WTC11 (cell line): ENCODE results near the gene PAQR4. TPM values are rescaled to one million over a fixed set of nuclear protein-coding genes. Genes with fewer than 3 reads are reported as not detected.

Experiments used
- ATAC-seq: fragments of 200-7000 bp; cut with Tn5 transposase; 2 replicates; pipeline ENCODE4 v1.10.0; 2021; ENCODE audit warnings: mild to moderate bottlenecking, moderate library complexity
- CTCF ChIA-PET: fragments of 300-600 bp; sonication (Branson Sonifier 250); formaldehyde crosslinking; loops from one replicate; lab custom pipeline; 2021; ENCODE audit warnings: antibody characterized with exemption; lab: Charles Lee
- POLR2A ChIA-PET: fragments of 350-600 bp; sonication (Branson Sonifier 250); formaldehyde crosslinking; loops from one replicate; lab custom pipeline; 2021; ENCODE audit warnings: antibody characterized with exemption; lab: Charles Lee
- DNase-seq: peaks from one replicate; pipeline ENCODE4 v3.0.0; 2021; ENCODE audit warnings: low spot score
- H3K27ac Mint-ChIP-seq: 2 replicates; pipeline ENCODE4 v1.8.0; 2021; ENCODE audit warnings: mixed read lengths
- H3K27me3 Mint-ChIP-seq: 2 replicates; pipeline ENCODE4 v1.8.0; 2021; ENCODE audit warnings: low read depth, mild to moderate bottlenecking, moderate library complexity, mixed read lengths
- H3K36me3 Mint-ChIP-seq: 2 replicates; pipeline ENCODE4 v1.8.0; 2021; ENCODE audit warnings: mixed read lengths
- H3K4me1 Mint-ChIP-seq: 2 replicates; pipeline ENCODE4 v1.8.0; 2022; ENCODE audit warnings: mixed read lengths
- H3K4me3 Mint-ChIP-seq: 2 replicates; pipeline ENCODE4 v1.8.0; 2021; ENCODE audit warnings: mild to moderate bottlenecking, moderate library complexity, mixed read lengths
- H3K9me3 Mint-ChIP-seq: 2 replicates; pipeline ENCODE4 v1.8.0; 2021; ENCODE audit warnings: mixed read lengths
- ARID4B ChIP-seq: sonication (generic); formaldehyde crosslinking; IDR thresholded peaks from 2 replicates; pipeline ENCODE4 v1.8.0; 2023; ENCODE audit warnings: missing genetic modification reagents, mild to moderate bottlenecking, borderline replicate concordance
- MAX ChIP-seq: sonication (generic); formaldehyde crosslinking; IDR thresholded peaks from 2 replicates; pipeline ENCODE4 v1.8.0; 2022; ENCODE audit warnings: mild to moderate bottlenecking, missing genetic modification reagents
- NFATC4 ChIP-seq: fragments of 250-450 bp; sonication (Bioruptor Pico); IDR thresholded peaks from 2 replicates; pipeline ENCODE4 v1.9.0; 2021; ENCODE audit warnings: mild to moderate bottlenecking
- RELA ChIP-seq: sonication (generic); formaldehyde crosslinking; IDR thresholded peaks from 2 replicates; pipeline ENCODE4 v1.8.1; 2022; ENCODE audit warnings: missing genetic modification reagents, mild to moderate bottlenecking, borderline replicate concordance
- TEAD1 ChIP-seq: sonication (generic); formaldehyde crosslinking; IDR thresholded peaks from 2 replicates; pipeline ENCODE4 v1.8.0; 2022; ENCODE audit warnings: mild to moderate bottlenecking, missing genetic modification reagents
- USF1 ChIP-seq: sonication (generic); formaldehyde crosslinking; IDR thresholded peaks from 2 replicates; pipeline ENCODE4 v1.8.0; 2022; ENCODE audit warnings: mild to moderate bottlenecking, missing genetic modification reagents
- ZNF263 ChIP-seq: sonication (generic); formaldehyde crosslinking; IDR thresholded peaks from 2 replicates; pipeline ENCODE4 v1.8.1; 2022; ENCODE audit warnings: low read depth, mild to moderate bottlenecking, moderate library complexity, missing genetic modification reagents
- ZNF423 ChIP-seq: fragments of 250-450 bp; sonication (Bioruptor Pico); IDR thresholded peaks from 2 replicates; pipeline ENCODE4 v2.1.2; 2022; ENCODE audit warnings: mild to moderate bottlenecking, moderate library complexity
- ZNF512 ChIP-seq: sonication (generic); formaldehyde crosslinking; IDR thresholded peaks from 2 replicates; pipeline ENCODE4 v1.8.1; 2022; ENCODE audit warnings: missing genetic modification reagents, borderline replicate concordance
- total RNA-seq: library from RNA; stranded (reverse); gene quantifications from 3 replicates; pipeline ENCODE4 v1.2.3, GENCODE V29; 2021
- TF ChIP-seq, protein P1 (sequence below): sonication (generic); formaldehyde crosslinking; IDR thresholded peaks from 2 replicates; pipeline ENCODE4 v1.8.0; 2023; ENCODE audit warnings: mild to moderate bottlenecking, missing genetic modification reagents
- TF ChIP-seq, protein P2 (sequence below): sonication (generic); formaldehyde crosslinking; IDR thresholded peaks from 2 replicates; pipeline ENCODE4 v1.8.0; 2022; ENCODE audit warnings: missing genetic modification reagents
- TF ChIP-seq, protein P3 (sequence below): sonication (generic); formaldehyde crosslinking; IDR thresholded peaks from 2 replicates; pipeline ENCODE4 v1.8.1; 2022; ENCODE audit warnings: mild to moderate bottlenecking, moderate library complexity, missing genetic modification reagents
- TF ChIP-seq, protein P4 (sequence below): sonication (generic); formaldehyde crosslinking; IDR thresholded peaks from 2 replicates; pipeline ENCODE4 v1.8.1; 2023; ENCODE audit warnings: mild to moderate bottlenecking, moderate library complexity, missing genetic modification reagents

PAQR4 gene
- total RNA-seq, 1 experiment from 2014 or later, result 32.4 TPM

- no peaks in the 10 kb centered on the region for H3K36me3 Mint-ChIP-seq
- peaks cover 31% of the 10 kb centered on the region for H3K27me3 Mint-ChIP-seq
- H3K27ac Mint-ChIP-seq, result no peak overlapping the region
- ATAC-seq, result no peak; the same call in 1 of the 2 replicates
- peak overlapping the region; percentile 89 for H3K4me3 Mint-ChIP-seq
- H3K4me1 Mint-ChIP-seq, result peaks cover 10% of the 10 kb centered on the region
- no peaks in the 10 kb centered on the region for H3K9me3 Mint-ChIP-seq
- peak; percentile 44 for DNase-seq
- ChIA-PET POLR2A (interaction anchor here (0.7 to 1.5 kb wide), 2 partner anchors 65 to 121 kb away, joined by 3 read pairs; no protein-coding TSS in a partner anchor), CTCF (interaction anchor here (0.6 to 5.4 kb wide), 16 partner anchors 10 to 166 kb away, joined by 3 to 43 read pairs (median 8); partner anchors contain the start of genes FLYWCH2, PKMYT1 and PRSS22)
- TF ChIP-seq, protein P1, sequence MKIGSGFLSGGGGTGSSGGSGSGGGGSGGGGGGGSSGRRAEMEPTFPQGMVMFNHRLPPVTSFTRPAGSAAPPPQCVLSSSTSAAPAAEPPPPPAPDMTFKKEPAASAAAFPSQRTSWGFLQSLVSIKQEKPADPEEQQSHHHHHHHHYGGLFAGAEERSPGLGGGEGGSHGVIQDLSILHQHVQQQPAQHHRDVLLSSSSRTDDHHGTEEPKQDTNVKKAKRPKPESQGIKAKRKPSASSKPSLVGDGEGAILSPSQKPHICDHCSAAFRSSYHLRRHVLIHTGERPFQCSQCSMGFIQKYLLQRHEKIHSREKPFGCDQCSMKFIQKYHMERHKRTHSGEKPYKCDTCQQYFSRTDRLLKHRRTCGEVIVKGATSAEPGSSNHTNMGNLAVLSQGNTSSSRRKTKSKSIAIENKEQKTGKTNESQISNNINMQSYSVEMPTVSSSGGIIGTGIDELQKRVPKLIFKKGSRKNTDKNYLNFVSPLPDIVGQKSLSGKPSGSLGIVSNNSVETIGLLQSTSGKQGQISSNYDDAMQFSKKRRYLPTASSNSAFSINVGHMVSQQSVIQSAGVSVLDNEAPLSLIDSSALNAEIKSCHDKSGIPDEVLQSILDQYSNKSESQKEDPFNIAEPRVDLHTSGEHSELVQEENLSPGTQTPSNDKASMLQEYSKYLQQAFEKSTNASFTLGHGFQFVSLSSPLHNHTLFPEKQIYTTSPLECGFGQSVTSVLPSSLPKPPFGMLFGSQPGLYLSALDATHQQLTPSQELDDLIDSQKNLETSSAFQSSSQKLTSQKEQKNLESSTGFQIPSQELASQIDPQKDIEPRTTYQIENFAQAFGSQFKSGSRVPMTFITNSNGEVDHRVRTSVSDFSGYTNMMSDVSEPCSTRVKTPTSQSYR (CRISPR knock-in tag), result peak; percentile 70; the same call in 1 of the 2 replicates
- TF ChIP-seq ZNF263 (CRISPR knock-in tag) (no peak), NFATC4 (no peak)
- TF ChIP-seq, protein P2, sequence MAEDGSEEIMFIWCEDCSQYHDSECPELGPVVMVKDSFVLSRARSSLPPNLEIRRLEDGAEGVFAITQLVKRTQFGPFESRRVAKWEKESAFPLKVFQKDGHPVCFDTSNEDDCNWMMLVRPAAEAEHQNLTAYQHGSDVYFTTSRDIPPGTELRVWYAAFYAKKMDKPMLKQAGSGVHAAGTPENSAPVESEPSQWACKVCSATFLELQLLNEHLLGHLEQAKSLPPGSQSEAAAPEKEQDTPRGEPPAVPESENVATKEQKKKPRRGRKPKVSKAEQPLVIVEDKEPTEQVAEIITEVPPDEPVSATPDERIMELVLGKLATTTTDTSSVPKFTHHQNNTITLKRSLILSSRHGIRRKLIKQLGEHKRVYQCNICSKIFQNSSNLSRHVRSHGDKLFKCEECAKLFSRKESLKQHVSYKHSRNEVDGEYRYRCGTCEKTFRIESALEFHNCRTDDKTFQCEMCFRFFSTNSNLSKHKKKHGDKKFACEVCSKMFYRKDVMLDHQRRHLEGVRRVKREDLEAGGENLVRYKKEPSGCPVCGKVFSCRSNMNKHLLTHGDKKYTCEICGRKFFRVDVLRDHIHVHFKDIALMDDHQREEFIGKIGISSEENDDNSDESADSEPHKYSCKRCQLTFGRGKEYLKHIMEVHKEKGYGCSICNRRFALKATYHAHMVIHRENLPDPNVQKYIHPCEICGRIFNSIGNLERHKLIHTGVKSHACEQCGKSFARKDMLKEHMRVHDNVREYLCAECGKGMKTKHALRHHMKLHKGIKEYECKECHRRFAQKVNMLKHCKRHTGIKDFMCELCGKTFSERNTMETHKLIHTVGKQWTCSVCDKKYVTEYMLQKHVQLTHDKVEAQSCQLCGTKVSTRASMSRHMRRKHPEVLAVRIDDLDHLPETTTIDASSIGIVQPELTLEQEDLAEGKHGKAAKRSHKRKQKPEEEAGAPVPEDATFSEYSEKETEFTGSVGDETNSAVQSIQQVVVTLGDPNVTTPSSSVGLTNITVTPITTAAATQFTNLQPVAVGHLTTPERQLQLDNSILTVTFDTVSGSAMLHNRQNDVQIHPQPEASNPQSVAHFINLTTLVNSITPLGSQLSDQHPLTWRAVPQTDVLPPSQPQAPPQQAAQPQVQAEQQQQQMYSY (CRISPR knock-in tag), result no peak
- TF ChIP-seq, protein P3, sequence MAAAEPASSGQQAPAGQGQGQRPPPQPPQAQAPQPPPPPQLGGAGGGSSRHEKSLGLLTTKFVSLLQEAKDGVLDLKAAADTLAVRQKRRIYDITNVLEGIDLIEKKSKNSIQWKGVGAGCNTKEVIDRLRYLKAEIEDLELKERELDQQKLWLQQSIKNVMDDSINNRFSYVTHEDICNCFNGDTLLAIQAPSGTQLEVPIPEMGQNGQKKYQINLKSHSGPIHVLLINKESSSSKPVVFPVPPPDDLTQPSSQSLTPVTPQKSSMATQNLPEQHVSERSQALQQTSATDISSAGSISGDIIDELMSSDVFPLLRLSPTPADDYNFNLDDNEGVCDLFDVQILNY, result 0 out of 2 replicates have a peak, but pooled peaks have one; percentile 3
Measured at GRCh38 chr16:2963074-2963722, 6.0 kb upstream of the PAQR4 start.

DNA sequence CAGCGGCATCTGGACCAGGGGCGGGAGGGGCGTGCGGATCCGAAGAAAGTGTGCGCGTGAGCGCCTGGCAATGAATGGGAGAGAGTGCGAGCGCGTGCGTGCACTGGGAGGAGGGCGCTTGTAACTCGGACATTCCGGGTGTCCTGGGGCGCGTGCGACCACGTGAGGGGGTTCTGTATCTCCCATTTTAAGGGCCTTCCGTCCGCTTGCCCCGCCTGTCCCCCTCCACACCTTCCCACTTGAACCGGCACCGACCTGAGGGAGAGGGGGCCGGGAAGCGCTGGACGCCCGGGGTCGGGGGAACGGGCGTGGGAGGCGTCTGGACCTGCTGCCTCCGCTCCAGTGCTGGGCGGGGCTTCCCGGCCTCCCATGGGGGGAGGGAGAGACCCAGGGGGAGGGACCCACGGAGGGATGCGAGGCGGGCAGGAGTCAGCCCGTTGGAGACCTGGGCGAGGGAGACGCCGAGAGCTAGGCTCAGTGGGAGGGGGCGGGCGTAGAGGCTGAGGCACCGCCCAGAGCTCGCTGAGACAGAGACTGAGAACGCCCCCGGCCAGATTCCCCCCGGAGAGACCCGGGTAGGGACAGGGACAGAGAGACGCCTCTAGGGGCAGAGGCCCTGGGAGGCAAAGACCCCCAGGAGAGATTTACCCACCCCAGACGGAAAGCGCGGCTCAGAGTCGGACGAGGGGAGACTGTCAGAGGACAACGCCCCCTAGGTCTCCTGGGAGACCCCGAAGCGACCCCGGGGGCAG is 5.2 kb upstream of the PAQR4 start, which contains the start of gene KREMEN2:
KREMEN2 (plus strand) TSS at position 553 of the 752 bp plus-strand sequence. CDS start 246 bp downstream, outside the sequence.
- Mint-ChIP-seq H3K27me3 (peaks cover 38% of the 10 kb centered on the region), H3K4me1 (peaks cover 15% of the 10 kb centered on the region), H3K9me3 (no peaks in the 10 kb centered on the region), H3K27ac (no peak within 1 kb of the TSS), H3K4me3 (peak within 1 kb of the TSS; percentile 89), H3K36me3 (no peaks in the 10 kb centered on the region)
- CTCF ChIA-PET, result interaction anchor here (0.6 to 5.4 kb wide), 31 partner anchors 8 to 634 kb away, joined by 3 to 43 read pairs (median 4); partner anchors contain the start of genes FLYWCH2, PKMYT1, PRSS22 and TNFRSF12A
- ATAC-seq, result peak; percentile 20
- POLR2A ChIA-PET, result interaction anchor here (1.0 to 1.2 kb wide), 3 partner anchors 8 to 52 kb away, joined by 3 to 4 read pairs (median 4); no protein-coding TSS in a partner anchor
- DNase-seq, result peak; percentile 83
- TF ChIP-seq ZNF512 (no peak), ARID4B (peak; percentile 63; the same call in 1 of the 2 replicates), TEAD1 (CRISPR knock-in tag) (0 out of 2 replicates have a peak, but pooled peaks have one; percentile 73), USF1 (CRISPR knock-in tag) (peak; percentile 85), RELA (CRISPR knock-in tag) (no peak), MAX (CRISPR knock-in tag) (peak; percentile 82), ZNF423 (peak; percentile 27; the same call in 1 of the 2 replicates)
- TF ChIP-seq, protein P4, sequence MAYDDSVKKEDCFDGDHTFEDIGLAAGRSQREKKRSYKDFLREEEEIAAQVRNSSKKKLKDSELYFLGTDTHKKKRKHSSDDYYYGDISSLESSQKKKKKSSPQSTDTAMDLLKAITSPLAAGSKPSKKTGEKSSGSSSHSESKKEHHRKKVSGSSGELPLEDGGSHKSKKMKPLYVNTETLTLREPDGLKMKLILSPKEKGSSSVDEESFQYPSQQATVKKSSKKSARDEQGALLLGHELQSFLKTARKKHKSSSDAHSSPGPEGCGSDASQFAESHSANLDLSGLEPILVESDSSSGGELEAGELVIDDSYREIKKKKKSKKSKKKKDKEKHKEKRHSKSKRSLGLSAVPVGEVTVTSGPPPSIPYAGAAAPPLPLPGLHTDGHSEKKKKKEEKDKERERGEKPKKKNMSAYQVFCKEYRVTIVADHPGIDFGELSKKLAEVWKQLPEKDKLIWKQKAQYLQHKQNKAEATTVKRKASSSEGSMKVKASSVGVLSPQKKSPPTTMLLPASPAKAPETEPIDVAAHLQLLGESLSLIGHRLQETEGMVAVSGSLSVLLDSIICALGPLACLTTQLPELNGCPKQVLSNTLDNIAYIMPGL, result peak; percentile 42; the same call in 1 of the 2 replicates
